ENCODE data around the gene ANGPT4.

DNA sequence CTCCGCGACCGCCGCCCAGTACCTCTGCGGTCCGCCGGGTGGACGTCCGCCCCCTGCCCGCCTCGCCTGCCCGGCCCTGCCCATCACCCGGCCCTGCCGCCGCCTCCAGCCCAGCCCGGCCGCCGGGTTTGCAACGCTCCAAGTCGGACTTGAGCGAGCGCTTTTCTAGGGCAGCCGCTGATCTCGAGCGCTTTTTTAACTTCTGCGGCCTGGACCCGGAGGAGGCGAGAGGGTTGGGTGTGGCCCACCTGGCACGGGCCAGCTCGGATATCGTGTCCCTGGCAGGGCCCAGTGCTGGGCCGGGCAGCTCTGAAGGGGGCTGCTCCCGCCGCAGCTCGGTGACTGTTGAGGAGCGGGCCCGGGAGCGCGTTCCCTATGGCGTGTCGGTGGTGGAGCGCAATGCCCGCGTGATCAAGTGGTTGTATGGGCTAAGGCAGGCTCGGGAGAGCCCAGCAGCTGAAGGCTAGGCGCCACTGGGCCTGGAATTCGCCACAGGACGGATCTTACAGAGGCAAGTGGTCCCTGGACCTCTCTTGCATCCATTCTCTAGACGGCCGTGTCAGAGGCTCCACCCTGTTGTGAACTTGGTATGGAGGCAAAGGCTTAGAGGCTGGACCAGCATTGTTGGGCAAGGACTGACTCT is 70.8 kb downstream of the ANGPT4 start:
- TF ChIP-seq, protein P1, sequence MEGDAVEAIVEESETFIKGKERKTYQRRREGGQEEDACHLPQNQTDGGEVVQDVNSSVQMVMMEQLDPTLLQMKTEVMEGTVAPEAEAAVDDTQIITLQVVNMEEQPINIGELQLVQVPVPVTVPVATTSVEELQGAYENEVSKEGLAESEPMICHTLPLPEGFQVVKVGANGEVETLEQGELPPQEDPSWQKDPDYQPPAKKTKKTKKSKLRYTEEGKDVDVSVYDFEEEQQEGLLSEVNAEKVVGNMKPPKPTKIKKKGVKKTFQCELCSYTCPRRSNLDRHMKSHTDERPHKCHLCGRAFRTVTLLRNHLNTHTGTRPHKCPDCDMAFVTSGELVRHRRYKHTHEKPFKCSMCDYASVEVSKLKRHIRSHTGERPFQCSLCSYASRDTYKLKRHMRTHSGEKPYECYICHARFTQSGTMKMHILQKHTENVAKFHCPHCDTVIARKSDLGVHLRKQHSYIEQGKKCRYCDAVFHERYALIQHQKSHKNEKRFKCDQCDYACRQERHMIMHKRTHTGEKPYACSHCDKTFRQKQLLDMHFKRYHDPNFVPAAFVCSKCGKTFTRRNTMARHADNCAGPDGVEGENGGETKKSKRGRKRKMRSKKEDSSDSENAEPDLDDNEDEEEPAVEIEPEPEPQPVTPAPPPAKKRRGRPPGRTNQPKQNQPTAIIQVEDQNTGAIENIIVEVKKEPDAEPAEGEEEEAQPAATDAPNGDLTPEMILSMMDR (IDR thresholded peaks at IDR 0.05): no peak
- no peak for TF ChIP-seq POLR2A (IDR thresholded peaks at IDR 0.05)
- no peak for TF ChIP-seq EP300 (IDR thresholded peaks at IDR 0.05; ENCODE audit: low read depth)

All from transverse colon (tissue), 3 donors.